Esophagus squamous epithelium (tissue), 5 donors: ENCODE results near the gene ZNHIT3. TPM values are rescaled to one million over a fixed set of nuclear protein-coding genes. Genes with fewer than 3 reads are reported as not detected.
"Not testable (repeated sequence)": the region's sequence is repeated elsewhere in the genome, so short reads cannot be mapped to it uniquely, and the experiment has no call there.

Source experiments
- DNase-seq: peaks from one replicate; lab custom pipeline; 2025; lab: John Stamatoyannopoulos, UW
- H3K27ac ChIP-seq, 4 donors: fragments of 200-600 bp; sonication (generic); one replicate each; pipeline ENCODE4 v1.5.1; 2016 to 2019; ENCODE audit warnings: mild to moderate bottlenecking in 1 of 4
- H3K27me3 ChIP-seq, 4 donors: fragments of 200-600 bp; sonication (generic); 1 replicate in 3 of 4; 2 replicates in 1 of 4; pipeline versions ENCODE4 v1.5.1 to v1.6.0; 2017 to 2021; ENCODE audit warnings: antibody characterized with exemption in 1 of 4
- H3K36me3 ChIP-seq, 3 donors: fragments of 200-600 bp; sonication (generic); one replicate each; pipeline ENCODE4 v1.5.1; 2016 to 2019
- H3K4me1 ChIP-seq, 3 donors: fragments of 200-600 bp; sonication (generic); one replicate each; pipeline ENCODE4 v1.5.1; 2017 to 2019
- H3K4me3 ChIP-seq, 4 donors: fragments of 200-600 bp; sonication (generic); 1 replicate in 3 of 4; 2 replicates in 1 of 4; pipeline ENCODE4 v1.5.1; 2016 to 2019; ENCODE audit warnings: mild to moderate bottlenecking in 2 of 4, moderate library complexity in 1 of 4
- H3K9me3 ChIP-seq, 3 donors: fragments of 200-600 bp; sonication (generic); one replicate each; pipeline ENCODE4 v1.5.1; 2016 to 2019
- CTCF ChIP-seq, 6 experiments: fragments of 450-650 bp in 4 of 6; fragments of 200-600 bp in 2 of 6; sonication (generic) in 2 of 6; IDR thresholded peaks; one replicate each; pipeline ENCODE4 v1.5.1; 2016 to 2019; ENCODE audit warnings: antibody characterized with exemption in 6 of 6, mild to moderate bottlenecking in 4 of 6, moderate library complexity in 4 of 6
- POLR2A ChIP-seq, 4 donors: fragments of 450-650 bp; IDR thresholded peaks; one replicate each; pipeline ENCODE4 v1.6.1; 2017; ENCODE audit warnings: antibody characterized with exemption in 4 of 4, mild to moderate bottlenecking in 4 of 4, moderate library complexity in 3 of 4
- WGBS, 2 donors: methylation state at CpG; one replicate each; pipeline ENCODE4 v1.1.5; 2018; 5-methylcytosine and 5-hydroxymethylcytosine counted together
- intact Hi-C: fragments of 100-400 bp; cut with DNase I; formaldehyde crosslinking; loops from one replicate; pipeline ENCODE4 v1.15.0; 2022
- total RNA-seq, 4 donors: library from RNA; depleted of rRNA; stranded (reverse); fragments of >200 nt; gene quantifications; one replicate each; pipeline ENCODE4 v1.1.0, GENCODE V29; 2016
- donor health status: DM: yes; HTN: yes; CAD: no.

The ZNHIT3 gene
- 10 to 100 TPM; 13.8 to 38.6 (median 29.2) TPM for total RNA-seq

GRCh38 chr17:36486204-36487194, at the start of gene ZNHIT3:
TSS of gene ZNHIT3 (plus strand) at chr17:36486681. CDS start at chr17:36486700, 19 bp downstream.
- H3K4me1 ChIP-seq = peaks cover 18 to 63% (median 29%) of the 10 kb centered on the region in 3 donors
- peak within 1 kb of the TSS; percentile 69 to 100 (median 93) for H3K4me3 ChIP-seq
- peaks cover 0 to 26% (median 0%) of the 10 kb centered on the region in 3 donors for H3K36me3 ChIP-seq
- DNase-seq = peak; percentile 44
- H3K27me3 ChIP-seq = peaks cover 0 to 13% (median 0%) of the 10 kb centered on the region in 4 donors
- intact Hi-C loops = loop anchor here (5.0 kb wide), 1 partner anchor 46 kb away; the partner anchor contains the start of genes MYO19 and PIGW
- TF ChIP-seq POLR2A (IDR thresholded peaks at IDR 0.05) (peak in 3 of 4 donors; percentile 15 to 64 (median 50)), CTCF (IDR thresholded peaks at IDR 0.05) (peak in 1 of 6 experiments; percentile 36)
- WGBS, 2 donors = 0 to 2% methylated on average over 18 to 20 of the region's 73 CpGs
- H3K27ac ChIP-seq = peak within 1 kb of the TSS; percentile 84 to 93 (median 89)
- no peaks in the 10 kb centered on the region for H3K9me3 ChIP-seq

DNA sequence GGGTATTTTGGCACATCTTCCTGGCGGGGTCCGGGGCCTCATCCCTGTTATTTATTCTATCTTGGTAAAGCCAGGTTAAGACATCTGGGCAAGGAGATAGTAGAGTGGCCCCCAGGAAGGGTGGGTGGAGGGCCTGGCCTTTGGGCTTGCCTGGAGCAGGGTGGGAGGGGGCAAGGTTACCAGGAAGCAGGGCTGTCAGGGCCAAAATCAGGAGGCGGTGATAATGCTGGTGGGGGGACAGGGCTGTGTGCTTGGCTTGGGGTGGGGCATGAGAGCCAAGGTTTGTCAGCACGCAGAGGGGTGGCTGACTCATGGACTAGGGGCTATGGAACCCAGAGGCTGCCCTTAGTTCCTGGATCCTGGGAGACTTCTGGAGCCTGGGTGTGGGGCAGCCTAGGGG, 44.7 kb upstream of the ZNHIT3 start:
- H3K36me3 ChIP-seq, intact Hi-C loops, H3K9me3 ChIP-seq, H3K4me3 ChIP-seq, H3K27me3 ChIP-seq, H3K27ac ChIP-seq, DNase-seq, H3K4me1 ChIP-seq: not testable (repeated sequence)
- no CpG with 5 or more reads among the region's 4 CpGs for WGBS, 2 donors

- no peak for DNase-seq
- Histone ChIP-seq H3K4me1 (no peaks in the 10 kb centered on the region), H3K27ac (no peak overlapping the region), H3K27me3 (no peaks in the 10 kb centered on the region), H3K9me3 (no peaks in the 10 kb centered on the region), H3K36me3 (no peaks in the 10 kb centered on the region), H3K4me3 (no peak overlapping the region)
- TF ChIP-seq CTCF (IDR thresholded peaks at IDR 0.05) (no peak), POLR2A (IDR thresholded peaks at IDR 0.05) (no peak)
- intact Hi-C loops = no loop called here
- 89 to 91% methylated on average over 6 of the region's 6 CpGs for WGBS, 2 donors
Measured at GRCh38 chr17:36443777-36444176, 42.7 kb upstream of the ZNHIT3 start.

DNA sequence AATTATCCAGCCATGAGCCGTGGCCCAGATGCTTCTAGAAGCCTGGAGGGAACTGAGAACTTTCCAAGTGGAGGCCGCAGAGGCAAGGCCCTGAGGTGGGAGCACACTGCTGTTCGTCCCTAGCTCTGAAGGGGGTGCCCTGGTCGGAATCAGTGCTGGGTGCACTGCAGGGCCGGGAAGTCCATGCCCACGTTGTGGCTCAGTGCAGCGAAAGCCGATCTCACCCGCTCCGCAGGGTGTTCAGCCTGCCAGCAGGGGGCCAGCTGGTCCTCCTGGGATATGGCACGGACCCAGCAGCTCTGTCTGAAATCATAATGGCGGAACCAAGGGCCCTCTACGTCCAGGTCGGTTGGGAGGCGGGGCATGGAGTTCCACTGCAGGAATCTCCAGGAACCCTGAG, 36.5 kb upstream of the ZNHIT3 start:
- H3K27me3 ChIP-seq, intact Hi-C loops, DNase-seq, H3K27ac ChIP-seq, H3K9me3 ChIP-seq, H3K4me1 ChIP-seq, H3K4me3 ChIP-seq, H3K36me3 ChIP-seq: not testable (repeated sequence)
- peak in 1 of 6 experiments; percentile 37 for TF ChIP-seq CTCF (IDR thresholded peaks at IDR 0.05)
- no CpG with 5 or more reads among the region's 15 CpGs for WGBS, 2 donors

DNA sequence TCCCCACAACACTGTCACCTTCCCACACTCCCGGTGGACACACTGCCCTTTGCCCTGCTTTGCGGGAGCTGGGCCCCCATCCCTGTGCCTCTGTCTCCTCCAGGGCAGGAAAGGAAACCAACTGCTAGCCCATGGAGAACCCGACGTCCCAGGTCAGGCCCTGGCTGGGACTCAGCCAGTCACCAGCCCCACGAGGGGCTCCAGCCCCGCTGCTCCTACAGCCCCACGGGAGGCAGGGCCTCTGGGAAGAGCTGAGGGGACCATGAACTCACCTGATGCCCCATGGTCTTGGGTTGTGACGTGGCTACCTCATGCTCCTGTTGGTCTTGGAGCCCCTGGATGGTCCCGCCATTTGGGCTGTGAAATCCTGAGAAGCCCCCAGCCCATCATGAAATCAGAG, 33.6 kb upstream of the ZNHIT3 start:
- H3K4me3 ChIP-seq, intact Hi-C loops, DNase-seq: not testable (repeated sequence)

GRCh38 chr17:36457701-36458100, 28.8 kb upstream of the ZNHIT3 start:
- DNase-seq, H3K4me3 ChIP-seq, H3K4me1 ChIP-seq, H3K27ac ChIP-seq, H3K36me3 ChIP-seq, intact Hi-C loops, H3K9me3 ChIP-seq: not testable (repeated sequence)
- WGBS, 2 donors = 63% methylated on average over 2 of the region's 9 CpGs; no CpG with 5 or more reads in 1 of the 2 donors
- peaks cover 0 to 50% (median 0%) of the 10 kb centered on the region in 4 donors for H3K27me3 ChIP-seq

More for the DNA sequence above, 33.6 kb upstream of the ZNHIT3 start:
- not testable (repeated sequence) for H3K4me1 ChIP-seq, H3K27me3 ChIP-seq, H3K27ac ChIP-seq, H3K36me3 ChIP-seq, H3K9me3 ChIP-seq
- no CpG with 5 or more reads among the region's 9 CpGs for WGBS, 2 donors
